GM18498 (cell line): ENCODE data around the gene SERINC4.

Source experiments
- ATAC-seq: cut with Tn5 transposase; IDR thresholded peaks from one replicate; pipeline ENCODE4 v1.9.1; 2021; ENCODE audit warnings: mild to moderate bottlenecking, moderate library complexity; ENCODE audit not compliant: unreplicated experiment

The SERINC4 gene

DNA sequence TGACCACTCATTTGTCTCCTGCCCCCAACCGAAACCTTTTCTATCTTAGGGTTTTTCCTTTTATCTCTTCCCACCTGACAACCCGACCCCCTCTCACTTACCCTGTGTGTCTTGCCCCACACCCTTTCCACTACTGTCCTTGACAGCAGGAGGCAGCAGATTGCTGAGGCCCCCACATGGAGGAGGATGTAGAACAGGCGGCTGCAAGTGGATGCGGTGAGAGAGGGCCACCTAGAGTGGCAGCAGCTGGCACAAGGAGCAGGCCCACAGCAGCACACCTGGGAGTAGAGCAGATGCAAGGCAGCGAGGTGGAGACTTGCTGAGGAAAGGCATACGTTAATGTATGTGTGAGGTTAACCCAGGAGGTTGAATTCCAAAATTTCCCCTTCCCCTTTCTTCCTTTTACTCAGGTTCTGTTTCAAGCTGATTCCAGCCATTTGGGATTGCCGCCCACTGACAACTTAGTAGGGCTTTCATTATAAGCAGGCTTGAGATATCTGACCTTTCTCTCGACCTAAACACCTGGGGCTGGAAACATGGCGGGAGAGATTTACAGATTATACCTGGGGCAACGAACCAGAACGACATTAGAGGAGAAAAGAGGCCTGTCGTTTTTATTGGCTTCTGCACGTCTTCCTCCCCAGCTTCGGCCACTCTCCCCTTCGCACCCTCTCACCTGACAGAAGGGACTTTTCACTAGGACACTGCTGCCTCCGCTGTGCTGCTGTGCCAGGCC is 643 bp downstream of the SERINC4 start:
- ATAC-seq: no peak

DNA sequence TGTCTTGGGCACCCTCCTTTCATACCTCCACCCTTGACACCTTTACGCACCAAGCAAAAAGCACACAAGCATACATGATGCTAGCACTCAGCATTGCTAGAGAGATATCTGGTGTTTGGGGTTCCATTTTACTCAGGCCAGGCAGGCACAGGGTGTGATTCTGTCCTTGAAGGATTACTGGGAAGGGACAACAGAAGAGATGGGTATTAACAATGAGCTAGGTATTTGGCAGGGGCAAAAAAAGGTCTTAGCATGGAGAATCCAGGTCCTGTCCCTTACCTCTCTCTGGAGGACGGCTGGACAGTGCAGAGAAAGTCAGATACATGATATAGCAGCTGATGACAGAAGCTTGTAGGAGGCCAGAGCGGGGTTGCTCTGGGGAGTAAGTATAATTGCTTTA is 3.5 kb downstream of the SERINC4 start:
- ATAC-seq: no peak

DNA sequence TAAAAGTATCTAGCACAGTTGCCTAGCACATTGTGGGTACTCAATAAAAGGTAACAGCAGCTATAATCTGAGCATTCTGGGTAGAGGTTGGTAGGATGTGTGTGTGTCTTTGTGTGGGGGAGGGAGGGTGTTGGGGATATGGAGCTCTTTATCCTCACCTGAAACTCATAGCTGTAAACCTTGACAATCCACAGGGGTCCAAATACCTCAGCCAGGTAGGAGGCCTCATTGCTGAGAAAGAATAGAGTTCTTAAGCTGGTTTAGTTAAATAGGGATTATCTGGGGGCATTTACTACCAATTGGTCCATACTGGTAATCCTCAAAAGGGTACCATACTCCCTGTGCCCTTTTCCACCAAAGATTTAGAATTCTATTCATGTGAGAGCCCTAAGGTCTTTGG is 4.0 kb downstream of the SERINC4 start:
- no peak for ATAC-seq

DNA sequence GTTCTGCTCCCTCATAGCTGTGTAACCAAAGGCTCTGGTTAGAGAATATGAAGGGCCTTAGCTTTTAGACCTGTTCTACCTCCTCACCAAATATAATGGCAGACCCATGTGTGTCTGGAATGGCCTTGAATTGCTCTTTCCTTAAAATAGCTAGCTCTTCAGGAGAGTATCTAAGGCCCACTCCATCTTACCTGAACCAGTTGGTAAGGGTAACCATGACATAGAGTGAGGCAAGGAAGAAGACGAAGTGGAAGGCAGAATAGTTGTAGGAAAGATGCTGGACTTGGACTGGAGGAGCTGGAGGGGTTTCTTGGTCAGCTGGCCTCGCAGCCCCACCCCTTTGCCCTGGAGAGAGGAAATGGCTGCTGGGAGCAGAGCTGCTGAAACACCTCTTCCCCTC is 4.8 kb downstream of the SERINC4 start:
- no peak for ATAC-seq

DNA sequence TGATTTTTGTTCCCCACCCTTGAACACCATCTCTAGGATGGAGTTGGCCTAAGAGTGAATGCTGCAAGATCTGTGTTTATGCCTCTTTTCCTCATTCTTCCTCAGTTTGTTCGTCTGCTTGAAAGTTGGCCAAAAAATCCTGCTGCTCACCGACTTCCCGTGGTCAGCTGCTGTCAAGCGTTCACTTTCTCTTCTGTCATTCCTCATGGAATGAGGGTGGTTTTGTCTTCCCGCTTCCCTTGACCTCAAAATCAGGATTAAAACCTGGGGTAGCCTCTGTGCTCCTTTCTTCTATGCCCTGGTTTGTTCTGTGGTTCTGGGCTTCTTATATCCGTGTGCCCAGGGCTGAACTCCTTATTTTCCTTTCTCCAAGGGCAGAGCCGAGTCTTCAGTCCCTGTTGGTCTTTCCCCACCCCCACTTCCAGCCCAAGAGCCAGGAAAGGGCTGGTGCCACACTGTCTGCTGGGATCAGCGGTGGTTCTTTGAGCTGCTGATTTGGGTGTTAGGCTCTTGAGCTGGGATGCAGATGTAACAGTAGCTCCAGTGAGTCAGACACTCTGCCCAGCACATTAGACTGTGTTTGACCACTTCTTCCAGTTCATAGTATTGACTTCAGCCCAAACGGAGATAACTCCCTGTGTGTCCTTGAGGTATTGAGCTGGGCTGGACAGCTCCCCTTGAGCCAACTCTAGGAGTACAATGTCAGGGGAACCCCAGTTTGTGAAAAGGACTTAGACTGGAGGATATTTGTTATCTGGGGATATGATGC is 5.6 kb downstream of the SERINC4 start:
- no peak for ATAC-seq

DNA sequence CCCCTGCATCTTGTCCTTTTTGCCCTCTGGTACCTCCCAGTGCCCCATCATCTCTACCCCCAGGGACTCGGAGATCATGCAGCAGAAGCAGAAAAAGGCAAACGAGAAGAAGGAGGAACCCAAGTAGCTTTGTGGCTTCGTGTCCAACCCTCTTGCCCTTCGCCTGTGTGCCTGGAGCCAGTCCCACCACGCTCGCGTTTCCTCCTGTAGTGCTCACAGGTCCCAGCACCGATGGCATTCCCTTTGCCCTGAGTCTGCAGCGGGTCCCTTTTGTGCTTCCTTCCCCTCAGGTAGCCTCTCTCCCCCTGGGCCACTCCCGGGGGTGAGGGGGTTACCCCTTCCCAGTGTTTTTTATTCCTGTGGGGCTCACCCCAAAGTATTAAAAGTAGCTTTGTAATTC is 6.4 kb downstream of the SERINC4 start:
- no peak for ATAC-seq

DNA sequence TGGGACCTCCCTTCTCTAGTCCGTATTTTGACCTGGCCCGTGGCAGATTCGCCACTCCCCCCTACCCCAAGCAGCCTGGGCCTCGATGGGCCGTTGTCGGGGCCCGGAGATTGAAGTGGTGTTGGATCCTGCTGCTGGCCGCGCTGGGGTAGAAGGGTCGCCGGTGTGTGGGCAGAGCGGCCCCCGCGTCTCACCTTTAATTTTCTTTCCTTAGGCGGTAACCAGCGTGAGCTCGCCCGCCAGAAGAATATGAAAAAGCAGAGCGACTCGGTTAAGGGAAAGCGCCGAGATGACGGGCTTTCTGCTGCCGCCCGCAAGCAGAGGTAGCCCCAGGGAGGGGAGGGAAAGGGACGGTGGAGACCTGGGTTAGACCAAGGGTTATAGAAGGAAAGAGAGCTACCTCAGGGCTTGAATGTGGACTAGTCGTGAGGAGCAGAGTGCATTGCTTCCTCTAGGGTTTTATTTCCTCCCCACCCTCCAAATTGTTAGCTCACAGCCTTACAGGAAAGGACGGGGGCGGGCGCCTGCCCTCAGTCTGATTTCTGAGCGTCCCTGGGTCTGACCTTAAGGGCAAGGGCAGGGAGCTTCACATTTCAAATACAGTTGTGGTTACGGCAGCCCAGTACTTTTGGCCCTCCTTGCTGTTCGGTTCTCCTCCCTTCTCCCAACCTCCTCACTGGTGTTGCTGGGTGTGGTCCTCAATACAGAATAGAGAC is 7.1 kb downstream of the SERINC4 start:
- no peak for ATAC-seq

DNA sequence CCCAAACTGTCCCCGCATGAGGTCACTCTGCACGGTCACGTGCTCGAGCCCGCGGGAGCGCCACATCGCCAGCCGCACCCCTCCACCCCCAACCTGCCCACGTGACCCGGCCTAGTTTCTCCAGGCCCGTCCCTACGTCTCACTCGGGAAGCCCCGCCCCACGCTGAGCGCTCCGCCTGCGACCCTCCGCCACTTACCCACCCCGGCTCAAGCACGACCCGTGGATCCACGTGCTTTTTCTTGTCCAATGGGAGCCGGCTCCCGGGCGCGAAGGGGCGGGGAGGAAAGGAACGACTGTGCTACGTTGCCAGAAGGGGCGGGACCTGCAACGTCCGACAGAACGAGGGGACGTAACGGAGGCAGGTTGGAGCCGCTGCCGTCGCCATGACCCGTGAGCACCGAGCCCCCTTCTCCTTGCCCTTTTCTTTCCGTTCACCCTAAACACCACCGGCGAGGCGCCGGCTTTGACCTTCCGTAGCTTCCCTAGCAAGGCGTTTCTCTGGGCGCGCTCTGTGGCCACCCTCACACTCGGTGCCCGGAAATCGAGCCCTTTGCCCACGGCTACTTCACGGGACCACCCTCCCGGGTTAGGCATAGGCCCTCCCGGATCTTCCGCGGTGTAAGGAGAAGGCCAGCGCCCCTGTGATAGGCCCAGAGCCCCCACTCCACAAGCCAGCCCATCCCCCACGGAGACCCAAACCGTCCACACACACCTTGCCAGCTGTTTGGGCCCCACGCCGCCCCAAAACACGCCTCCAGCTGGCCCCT is 7.8 kb downstream of the SERINC4 start, which contains the start of gene SERF2:
SERF2 (plus strand) TSS at position 328 of the 768 bp plus-strand sequence; CDS start at position 385, 57 bp downstream.
- ATAC-seq: peak; percentile 93

DNA sequence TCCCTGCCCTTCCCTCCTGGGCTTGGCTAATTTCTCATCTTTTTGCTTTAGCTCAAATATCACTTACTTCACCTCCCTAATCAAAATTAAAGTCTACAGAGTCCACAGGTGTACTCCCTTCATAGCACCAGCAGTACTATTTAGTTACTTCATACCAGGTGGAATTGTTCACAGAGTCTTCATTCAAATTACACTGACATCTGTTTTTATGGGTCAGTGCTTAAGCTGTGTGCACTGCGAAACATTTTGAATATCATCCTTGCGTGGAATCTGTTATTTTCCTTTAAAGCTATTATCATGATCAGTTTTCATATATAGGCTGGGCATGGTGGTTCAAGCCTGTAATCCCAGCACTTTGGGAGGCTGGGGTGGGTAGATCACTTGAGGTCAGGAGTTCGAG is 10.6 kb downstream of the SERINC4 start:
- no peak for ATAC-seq

DNA sequence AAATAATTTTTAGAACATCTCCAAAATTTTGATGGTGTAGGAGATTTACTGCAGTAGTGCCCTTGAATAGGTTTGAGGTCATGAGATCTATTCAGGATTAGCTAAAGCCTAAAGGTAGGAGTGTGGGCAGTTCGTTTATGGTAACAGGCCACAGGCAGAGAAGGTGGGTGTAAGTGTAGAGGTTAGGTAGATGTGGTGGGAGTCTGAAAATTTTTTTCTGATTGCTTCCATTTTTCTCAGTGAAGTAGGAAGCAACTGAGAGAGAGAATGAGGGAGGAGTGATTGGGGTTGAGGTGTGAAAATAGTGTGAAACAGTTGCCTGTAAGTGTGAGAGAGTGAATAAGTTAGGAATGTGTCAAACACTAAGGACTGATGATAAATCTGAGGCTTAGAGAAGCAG is 21.0 kb downstream of the SERINC4 start:
- no peak for ATAC-seq

DNA sequence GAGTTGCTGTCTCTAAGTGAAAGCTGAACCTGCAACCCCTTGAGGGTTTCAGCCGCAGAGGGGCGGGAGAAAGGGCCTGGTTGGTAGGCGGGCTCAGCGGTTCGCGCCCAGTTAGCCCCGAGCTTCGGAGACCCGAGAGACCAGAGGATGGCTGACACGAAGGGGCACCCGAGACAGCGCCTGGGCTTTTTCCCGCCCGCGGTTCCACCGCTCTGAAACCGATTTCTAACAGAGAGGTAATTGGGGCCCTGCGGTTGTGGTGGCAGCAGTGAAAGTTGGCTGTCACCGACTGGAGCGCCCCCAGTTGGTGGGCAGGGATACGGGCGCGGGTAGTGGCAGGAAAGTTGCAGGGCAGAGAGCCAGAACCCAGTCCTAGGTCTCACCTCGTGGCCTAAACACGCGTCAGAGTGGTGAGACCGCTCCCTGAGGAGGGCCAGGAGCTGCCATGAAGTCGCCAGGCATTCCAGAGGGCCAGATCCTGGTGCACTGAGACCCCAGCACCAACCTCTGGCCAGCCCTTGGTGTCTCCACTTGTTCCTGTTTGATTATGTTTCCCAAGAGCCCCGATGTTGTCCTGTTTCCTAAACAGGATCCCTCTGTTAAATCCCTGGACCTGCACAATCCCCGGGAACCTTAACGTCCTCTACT is 22.6 kb downstream of the SERINC4 start:
- peak; percentile 65 for ATAC-seq

DNA sequence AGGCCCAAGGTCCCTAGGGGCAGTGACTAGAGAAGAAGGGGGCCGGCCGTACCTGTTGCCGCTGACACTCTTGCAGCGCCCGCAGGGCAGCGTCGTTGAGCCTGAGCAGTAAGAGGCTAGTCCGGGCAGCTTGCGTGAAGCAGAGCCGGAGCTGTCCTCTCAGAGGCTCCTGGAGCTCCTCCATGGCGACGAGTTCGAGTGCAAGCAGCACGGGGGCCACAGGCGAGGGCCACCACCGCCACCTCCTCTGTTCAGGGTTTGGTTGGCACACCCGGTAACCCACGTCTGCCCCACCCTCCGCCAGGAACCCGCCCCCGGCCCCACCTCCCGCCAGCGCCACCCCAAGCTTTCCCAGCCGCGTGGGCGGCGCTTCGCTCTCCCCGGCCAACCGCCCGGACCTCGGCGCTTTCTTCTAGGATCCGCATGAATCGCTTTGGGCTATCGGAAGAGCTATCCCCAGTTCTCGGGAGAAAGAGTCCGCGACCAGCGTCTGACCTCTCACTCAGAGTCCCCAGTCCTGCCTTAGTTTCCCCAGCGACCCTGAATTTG is 23.2 kb downstream of the SERINC4 start, which contains the start of gene ELL3:
ELL3 (minus strand) TSS at position 249 of the 549 bp plus-strand sequence; CDS start at position 184, 65 bp downstream.
- ATAC-seq: peak; percentile 52

DNA sequence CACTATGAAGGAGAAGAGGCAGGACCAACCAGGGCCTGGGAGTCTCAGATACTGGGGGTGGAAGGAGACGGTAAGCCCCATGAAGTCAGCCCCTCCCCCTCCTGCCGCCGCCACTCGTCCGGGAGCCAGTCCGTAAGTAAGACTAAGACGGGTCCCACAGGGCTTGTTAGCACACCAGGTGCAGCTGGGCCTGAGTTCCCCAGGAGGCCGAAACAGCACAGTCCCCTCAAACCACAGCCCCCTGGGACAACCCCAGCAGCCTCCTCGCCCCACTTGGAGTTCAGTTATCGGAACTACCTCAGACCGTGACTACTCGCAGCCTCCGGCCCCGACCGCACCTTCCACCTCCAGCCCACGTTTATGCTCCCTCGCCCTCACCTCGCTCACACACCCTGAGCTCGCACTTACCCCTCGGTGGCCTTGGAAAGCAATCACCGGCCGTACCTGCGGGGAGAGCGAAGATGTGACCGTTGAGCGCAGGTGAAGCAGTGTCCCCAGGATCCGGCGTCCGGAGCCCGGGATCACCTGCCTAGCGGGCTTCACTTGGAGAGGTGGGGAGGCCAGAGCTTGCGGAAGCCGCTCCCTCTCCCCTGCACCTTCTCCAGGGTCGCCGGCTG is 23.8 kb downstream of the SERINC4 start:
- ATAC-seq: peak; percentile 54

DNA sequence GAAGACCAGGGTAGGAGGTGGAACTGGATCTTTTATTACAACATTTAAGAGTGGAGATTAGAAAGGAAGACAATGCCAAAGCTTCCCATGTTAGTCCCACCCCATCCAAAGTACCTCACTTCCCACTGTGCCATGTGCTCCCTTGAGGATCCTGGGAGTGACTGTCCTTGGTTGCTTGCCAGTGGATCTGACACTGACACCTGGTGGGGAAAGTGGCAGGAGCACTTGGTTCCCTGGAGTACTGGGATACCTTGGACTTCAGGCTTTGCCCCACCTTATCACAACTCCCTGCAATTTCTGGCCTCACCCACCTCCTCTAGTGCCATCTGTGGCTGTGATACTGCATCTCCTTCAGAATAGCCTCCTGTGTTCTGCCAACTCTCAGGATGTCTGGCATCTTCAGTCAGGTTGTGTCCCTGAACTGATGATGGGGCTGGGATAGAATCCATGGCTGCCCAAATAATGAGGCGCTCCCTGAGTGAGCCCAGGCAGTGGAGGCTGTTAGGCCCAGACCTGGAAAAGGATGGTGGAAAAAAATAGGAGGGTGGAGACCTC is 24.5 kb downstream of the SERINC4 start:
- no peak for ATAC-seq

DNA sequence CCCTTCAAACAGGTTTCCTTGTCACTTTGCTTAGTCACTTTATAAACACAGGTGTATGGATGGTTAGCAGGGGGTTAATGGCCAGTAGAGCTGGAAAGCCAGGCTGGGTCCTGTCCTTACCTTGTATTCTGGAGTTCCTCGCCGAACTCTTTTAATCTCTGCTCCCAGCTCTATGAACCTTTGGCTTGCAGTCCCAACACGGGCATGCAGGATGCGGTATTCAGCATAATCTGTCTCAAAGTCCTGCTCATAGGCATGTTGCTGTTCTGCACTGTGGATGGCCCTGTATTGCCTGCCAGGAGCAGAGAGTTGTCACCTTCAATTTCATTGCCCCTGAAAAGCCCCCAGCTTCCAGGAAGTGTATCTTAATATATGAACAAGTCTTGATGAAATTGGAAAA is 26.0 kb downstream of the SERINC4 start:
- ATAC-seq: no peak

DNA sequence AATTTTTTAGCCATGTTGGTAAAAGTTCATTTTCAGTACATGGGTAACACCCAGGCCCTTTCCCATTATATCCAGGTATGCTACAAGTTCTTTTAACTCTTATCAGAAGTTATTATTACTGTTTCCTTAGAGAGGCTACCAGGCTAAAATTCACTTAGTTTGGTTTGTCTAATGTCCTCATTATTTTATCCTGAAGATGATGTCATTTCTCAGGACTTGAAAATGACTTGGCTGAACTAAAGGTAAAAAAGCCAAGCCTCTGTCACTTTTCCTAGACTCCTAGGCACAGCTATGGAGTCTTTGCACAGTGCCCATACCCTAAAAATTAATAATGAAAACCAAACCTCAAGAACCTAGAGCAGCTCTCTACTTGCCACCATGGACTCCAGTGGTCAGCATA is 27.4 kb downstream of the SERINC4 start:
- ATAC-seq: no peak

DNA sequence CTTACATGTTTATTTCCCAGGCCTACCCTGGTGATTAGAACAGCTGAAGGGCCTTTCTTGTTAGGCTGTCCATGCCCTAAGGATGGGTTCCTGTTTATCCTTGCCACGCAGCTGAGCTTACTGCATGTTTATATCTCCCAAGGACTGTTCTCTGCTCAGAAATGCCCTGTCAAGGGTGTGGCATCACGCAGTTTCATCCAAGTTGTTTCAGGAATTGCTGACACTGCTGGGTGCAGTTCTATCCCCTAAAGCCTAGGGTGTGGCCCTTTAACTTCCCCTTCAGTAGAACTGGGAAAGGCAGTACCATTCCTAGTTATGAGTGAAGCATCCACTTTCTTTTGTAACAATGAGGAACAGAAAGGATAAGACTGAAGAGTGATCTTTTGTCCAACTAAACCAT is 28.2 kb downstream of the SERINC4 start:
- no peak for ATAC-seq

DNA sequence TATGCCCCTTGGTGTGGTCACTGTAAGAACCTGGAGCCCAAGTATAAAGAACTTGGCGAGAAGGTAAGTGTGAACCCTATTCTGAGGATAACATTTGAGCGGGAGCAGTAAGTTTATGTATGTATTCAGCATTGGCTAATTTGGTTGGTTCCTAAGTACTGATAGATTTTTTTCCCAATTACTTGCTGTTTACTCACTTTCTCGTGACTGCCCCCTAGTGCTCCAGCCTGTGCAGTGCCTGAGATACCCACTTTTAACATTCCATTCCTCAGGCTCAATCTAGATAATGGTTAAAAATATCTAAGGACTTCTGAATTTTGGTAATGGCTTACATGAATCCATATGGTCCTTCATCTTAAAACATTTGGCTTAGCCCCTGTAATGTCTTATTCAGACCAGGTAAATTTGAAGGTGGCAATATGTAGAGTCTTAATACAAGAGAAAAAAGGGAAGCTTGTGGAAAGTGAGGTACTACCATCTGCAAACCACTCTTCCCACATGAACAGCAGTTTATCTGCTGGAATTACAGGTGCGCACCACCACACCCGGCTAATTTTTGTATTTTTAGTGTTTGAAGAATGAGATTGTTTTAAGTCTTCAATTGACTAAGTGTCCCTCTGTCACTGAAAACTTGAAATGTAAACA is 30.3 kb downstream of the SERINC4 start:
- no peak for ATAC-seq
